Measurements from ENCODE around the gene ADCY9. TPM values are rescaled to one million over a fixed set of nuclear protein-coding genes. Genes with fewer than 3 reads are reported as not detected.

The ADCY9 gene
- total and polyA plus RNA-seq, 3 experiments from 2014 or later, result 1.2 to 9.2 (median 8.2) TPM

DNA sequence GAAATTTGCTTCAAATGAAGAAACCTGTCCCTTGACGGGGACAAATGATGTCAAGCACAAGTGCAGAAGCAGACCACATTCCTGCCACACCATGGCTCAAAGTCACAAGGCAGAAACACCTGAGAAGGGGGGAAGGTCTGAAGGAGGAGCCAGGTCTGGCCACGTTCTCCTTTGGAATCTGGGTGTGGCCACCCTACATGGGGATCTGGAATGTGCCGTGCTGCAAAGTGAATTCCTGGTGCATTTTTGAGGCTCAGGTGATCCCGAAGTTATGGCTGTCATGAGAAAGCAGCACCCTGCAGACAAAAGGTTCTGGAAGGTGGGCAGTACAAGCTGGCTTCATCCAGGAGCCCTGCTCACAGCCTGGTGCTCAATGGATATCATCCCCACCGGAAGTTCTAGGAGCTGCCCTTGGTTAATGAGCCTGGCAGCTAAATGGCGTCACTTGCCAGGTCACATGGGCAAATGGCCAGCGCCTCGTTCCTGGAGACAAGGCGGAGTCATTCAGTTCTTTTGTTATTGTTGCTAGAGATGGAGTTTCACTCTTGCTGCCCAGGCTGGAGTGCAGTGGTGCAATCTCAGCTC is 20.1 kb upstream of the ADCY9 start:
- no peaks in the 10 kb centered on the region for H3K27me3 ChIP-seq (ENCODE audit: insufficient read depth, low read length, poor library complexity, severe bottlenecking)
- Mint-ChIP-seq H3K9me3 (peaks cover 0 to 1% (median 0%) of the 10 kb centered on the region in 5 donors), H3K36me3 (peaks cover 0 to 5% (median 0%) of the 10 kb centered on the region in 3 donors), H3K27ac (no peak overlapping the region), H3K4me3 (no peak overlapping the region), H3K27me3 (peaks cover 12 to 31% of the 10 kb centered on the region in 2 donors), H3K4me1 (peaks cover 0 to 4% (median 0%) of the 10 kb centered on the region in 3 donors)
- POLR2A ChIA-PET, result no interaction called here
- CTCF ChIA-PET, result no interaction called here
- H3K27ac ChIP-seq (ENCODE audit: low read depth, low read length), result no peak overlapping the region
- no peaks in the 10 kb centered on the region for H3K9me3 ChIP-seq (ENCODE audit: low read length)
- DNase-seq, result no peak
- no peaks in the 10 kb centered on the region for H3K36me3 ChIP-seq (ENCODE audit: insufficient read depth, low read length)
- H3K4me1 ChIP-seq (ENCODE audit: insufficient read depth, low read length), result no peaks in the 10 kb centered on the region
- no peak overlapping the region for H3K4me3 ChIP-seq (ENCODE audit: low read length)

- H3K9me3 Mint-ChIP-seq, result peaks cover 0 to 1% (median 0%) of the 10 kb centered on the region in 5 donors
- POLR2A ChIA-PET, result no interaction called here
These were observed 19.3 kb upstream of the ADCY9 start for GRCh38 chr16:4135537-4135936.

DNA sequence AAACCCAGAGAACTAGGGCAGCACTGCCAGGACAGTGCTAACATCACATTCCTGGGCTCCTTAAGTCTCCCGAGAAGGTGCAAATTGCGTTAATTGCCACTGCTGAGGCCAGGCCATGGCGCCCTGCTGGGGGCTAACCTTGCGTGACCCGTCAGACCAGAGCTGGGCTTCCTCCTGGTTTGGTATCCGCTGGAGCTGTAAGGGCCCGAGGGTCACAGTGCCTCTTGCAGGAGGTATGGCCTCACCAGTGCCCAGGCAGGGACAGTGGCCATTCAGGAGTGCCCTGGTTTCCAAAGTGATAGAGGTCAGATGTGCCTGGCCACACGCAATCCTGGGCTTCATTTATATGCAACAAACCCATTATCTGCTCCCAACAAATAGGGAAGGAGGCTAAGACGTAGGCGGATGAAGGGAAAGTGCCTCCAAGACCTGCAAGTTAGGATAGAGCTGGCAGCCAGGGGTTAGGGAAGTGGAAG is 17.7 kb upstream of the ADCY9 start:
- H3K36me3 ChIP-seq (ENCODE audit: insufficient read depth, low read length), result no peaks in the 10 kb centered on the region
- no peak for DNase-seq
- CTCF ChIA-PET, result no interaction called here
- Mint-ChIP-seq H3K27me3 (peaks cover 15 to 40% of the 10 kb centered on the region in 2 donors), H3K36me3 (peaks cover 0 to 5% (median 0%) of the 10 kb centered on the region in 3 donors), H3K4me3 (no peak overlapping the region), H3K27ac (no peak overlapping the region), H3K9me3 (no peaks in the 10 kb centered on the region), H3K4me1 (no peaks in the 10 kb centered on the region)
- POLR2A ChIA-PET, result no interaction called here
- no peaks in the 10 kb centered on the region for H3K4me1 ChIP-seq (ENCODE audit: insufficient read depth, low read length)
- H3K27me3 ChIP-seq (ENCODE audit: insufficient read depth, low read length, poor library complexity, severe bottlenecking), result no peaks in the 10 kb centered on the region
- H3K9me3 ChIP-seq (ENCODE audit: low read length), result no peaks in the 10 kb centered on the region
- no peak overlapping the region for H3K4me3 ChIP-seq (ENCODE audit: low read length)
- no peak overlapping the region for H3K27ac ChIP-seq (ENCODE audit: low read depth, low read length)

More at GRCh38 chr16:4135537-4135936, 19.3 kb upstream of the ADCY9 start:
- Histone ChIP-seq H3K9me3 (ENCODE audit: low read length) (no peaks in the 10 kb centered on the region), H3K36me3 (ENCODE audit: insufficient read depth, low read length) (no peaks in the 10 kb centered on the region), H3K27me3 (ENCODE audit: insufficient read depth, low read length, poor library complexity, severe bottlenecking) (no peaks in the 10 kb centered on the region), H3K4me1 (ENCODE audit: insufficient read depth, low read length) (no peaks in the 10 kb centered on the region), H3K4me3 (ENCODE audit: low read length) (no peak overlapping the region), H3K27ac (ENCODE audit: low read depth, low read length) (no peak overlapping the region)
- CTCF ChIA-PET, result no interaction called here
- Mint-ChIP-seq H3K27me3 (peaks cover 12 to 34% of the 10 kb centered on the region in 2 donors), H3K4me1 (peaks cover 0 to under 1% (median 0%) of the 10 kb centered on the region in 3 donors), H3K4me3 (no peak overlapping the region), H3K36me3 (peaks cover 0 to 5% (median 0%) of the 10 kb centered on the region in 3 donors), H3K27ac (no peak overlapping the region)
- no peak for DNase-seq

- DNase-seq, result no peak
- Mint-ChIP-seq H3K36me3 (peaks cover 0 to 5% (median 0%) of the 10 kb centered on the region in 3 donors), H3K4me3 (peak overlapping the region in 1 of 7 donors; percentile 18), H3K4me1 (no peaks in the 10 kb centered on the region), H3K27me3 (peaks cover 15 to 37% of the 10 kb centered on the region in 2 donors), H3K27ac (no peak overlapping the region), H3K9me3 (no peaks in the 10 kb centered on the region)
- Histone ChIP-seq H3K9me3 (ENCODE audit: low read length) (no peaks in the 10 kb centered on the region), H3K4me1 (ENCODE audit: insufficient read depth, low read length) (no peaks in the 10 kb centered on the region), H3K27me3 (ENCODE audit: insufficient read depth, low read length, poor library complexity, severe bottlenecking) (no peaks in the 10 kb centered on the region), H3K27ac (ENCODE audit: low read depth, low read length) (no peak overlapping the region), H3K36me3 (ENCODE audit: insufficient read depth, low read length) (no peaks in the 10 kb centered on the region), H3K4me3 (ENCODE audit: low read length) (no peak overlapping the region)
- ChIA-PET CTCF (no interaction called here), POLR2A (no interaction called here)
These were observed 15.4 kb upstream of the ADCY9 start for GRCh38 chr16:4131621-4132020.

DNA sequence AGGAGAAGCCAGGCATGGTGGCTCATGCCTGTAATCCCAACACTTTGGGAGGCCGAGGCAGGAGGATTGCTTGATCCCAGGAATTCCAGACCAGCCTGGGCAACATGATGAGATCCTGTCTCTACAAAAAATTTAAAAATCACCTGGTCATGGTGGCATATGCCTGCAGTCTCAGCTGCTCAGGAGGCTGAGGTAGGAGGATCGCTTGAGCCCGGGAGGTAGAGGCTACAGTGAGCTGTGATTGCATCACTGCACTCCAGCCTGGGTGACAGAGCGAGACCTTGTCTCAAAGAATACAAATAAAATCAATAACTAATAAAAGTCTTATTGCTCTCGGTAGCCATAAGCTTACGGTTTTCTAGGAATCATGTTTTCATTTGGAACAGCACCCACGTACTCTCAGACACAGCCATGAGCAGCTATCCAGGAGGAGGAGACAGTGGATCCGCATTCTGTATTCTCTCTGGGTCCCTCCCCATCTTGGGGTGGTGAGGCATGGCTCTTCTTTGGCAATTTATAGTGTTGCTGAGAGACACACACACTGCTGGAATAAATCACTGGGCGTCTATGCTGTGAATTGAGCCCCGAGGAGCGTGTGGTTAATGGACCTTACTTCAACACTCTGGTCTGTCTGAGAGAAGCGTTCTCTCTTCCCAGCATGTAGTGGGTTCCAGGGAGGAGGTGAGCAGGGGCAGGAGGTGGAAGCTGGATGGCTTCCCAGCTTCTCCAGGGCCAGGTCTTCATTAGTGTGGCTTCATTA is 8.5 kb upstream of the ADCY9 start:
- Mint-ChIP-seq H3K4me3 (no peak overlapping the region), H3K27ac (peak overlapping the region in 1 of 8 donors; percentile 51), H3K27me3 (peaks cover 19 to 20% of the 10 kb centered on the region in 2 donors), H3K4me1 (no peaks in the 10 kb centered on the region), H3K36me3 (peaks cover 0 to 5% (median 0%) of the 10 kb centered on the region in 3 donors), H3K9me3 (no peaks in the 10 kb centered on the region)
- CTCF ChIA-PET, result no interaction called here
- Histone ChIP-seq H3K4me1 (ENCODE audit: insufficient read depth, low read length) (no peaks in the 10 kb centered on the region), H3K27ac (ENCODE audit: low read depth, low read length) (no peak overlapping the region), H3K9me3 (ENCODE audit: low read length) (no peaks in the 10 kb centered on the region), H3K4me3 (ENCODE audit: low read length) (no peak overlapping the region), H3K27me3 (ENCODE audit: insufficient read depth, low read length, poor library complexity, severe bottlenecking) (no peaks in the 10 kb centered on the region), H3K36me3 (ENCODE audit: insufficient read depth, low read length) (no peaks in the 10 kb centered on the region)
- no peak for DNase-seq
- POLR2A ChIA-PET, result no interaction called here

DNA sequence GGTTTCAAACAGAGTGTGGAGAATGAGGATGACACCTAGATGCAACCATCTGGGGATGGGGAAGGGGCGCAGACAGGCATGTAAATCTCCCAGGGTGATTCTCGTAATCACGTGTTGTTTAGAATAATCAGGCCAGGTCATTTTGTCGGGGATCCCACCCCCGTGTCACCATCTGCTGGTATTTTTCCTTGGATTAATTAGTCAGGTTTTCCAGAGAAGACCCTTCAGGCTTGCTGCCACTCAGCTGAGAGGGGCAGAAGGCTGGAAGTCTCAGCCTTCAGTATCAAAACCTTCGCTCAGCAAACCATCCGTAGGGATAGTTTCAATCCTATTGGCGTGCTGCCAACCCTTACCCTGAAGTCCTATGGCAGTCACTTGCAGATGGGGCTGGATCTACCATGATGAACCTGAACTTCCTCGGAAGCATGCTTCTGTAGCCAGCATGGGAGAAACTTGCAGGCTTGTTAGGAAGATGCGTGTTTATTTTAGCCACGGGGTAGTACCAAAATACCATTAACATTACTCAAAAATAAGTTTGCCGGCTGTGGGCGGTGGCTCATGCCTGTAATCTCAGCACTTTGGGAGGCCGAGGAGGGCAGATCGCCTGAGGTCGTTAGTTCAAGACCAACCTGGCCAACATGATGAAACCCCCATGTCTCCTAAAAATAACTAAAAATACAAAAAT is 7.5 kb upstream of the ADCY9 start:
- Histone ChIP-seq H3K4me3 (ENCODE audit: low read length) (no peak overlapping the region), H3K4me1 (ENCODE audit: insufficient read depth, low read length) (no peaks in the 10 kb centered on the region), H3K36me3 (ENCODE audit: insufficient read depth, low read length) (no peaks in the 10 kb centered on the region), H3K27me3 (ENCODE audit: insufficient read depth, low read length, poor library complexity, severe bottlenecking) (no peaks in the 10 kb centered on the region), H3K9me3 (ENCODE audit: low read length) (no peaks in the 10 kb centered on the region), H3K27ac (ENCODE audit: low read depth, low read length) (no peak overlapping the region)
- Mint-ChIP-seq H3K9me3 (no peaks in the 10 kb centered on the region), H3K36me3 (no peaks in the 10 kb centered on the region), H3K27me3 (peaks cover 15 to 17% of the 10 kb centered on the region in 2 donors), H3K4me1 (no peaks in the 10 kb centered on the region), H3K27ac (no peak overlapping the region), H3K4me3 (no peak overlapping the region)
- ChIA-PET CTCF (no interaction called here), POLR2A (interaction anchor here (0.6 kb wide), 1 partner anchor 25 kb away, joined by 4 read pairs; no protein-coding TSS in a partner anchor)
- DNase-seq, result no peak

GRCh38 chr16:4120176-4120575 is 3.9 kb upstream of the ADCY9 start:
- POLR2A ChIA-PET, result no interaction called here
- Mint-ChIP-seq H3K4me1 (peaks cover 4 to 9% (median 7%) of the 10 kb centered on the region in 3 donors), H3K36me3 (peaks cover 0 to 1% (median 0%) of the 10 kb centered on the region in 3 donors)

DNA sequence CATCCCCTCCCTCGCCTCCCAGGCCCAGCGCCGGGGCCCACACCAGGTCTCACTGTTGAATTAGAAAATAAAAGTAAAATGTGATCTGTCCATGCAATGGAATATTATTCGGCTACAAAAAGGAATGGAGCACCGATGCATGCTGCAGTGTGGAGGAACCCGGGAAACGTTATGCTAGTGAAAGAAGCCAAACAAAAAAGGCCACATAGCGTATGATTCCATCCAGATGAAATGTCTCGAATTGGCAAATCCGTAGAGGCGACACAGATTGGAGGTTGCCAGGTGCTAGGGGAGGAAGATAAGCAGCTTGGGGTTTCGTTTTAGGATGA is 972 bp upstream of the ADCY9 start:
- Mint-ChIP-seq H3K4me1 (peaks cover 30 to 37% (median 34%) of the 10 kb centered on the region in 3 donors), H3K4me3 (peak overlapping the region; percentile 79 to 91 (median 83)), H3K27me3 (peaks cover 4% of the 10 kb centered on the region in 2 donors), H3K9me3 (no peaks in the 10 kb centered on the region), H3K27ac (peak overlapping the region in 6 of 8 donors; percentile 27 to 86 (median 80)), H3K36me3 (peaks cover 0 to 1% (median 0%) of the 10 kb centered on the region in 3 donors)
- Histone ChIP-seq H3K27ac (ENCODE audit: low read depth, low read length) (peak overlapping the region; percentile 18), H3K9me3 (ENCODE audit: low read length) (no peaks in the 10 kb centered on the region), H3K4me3 (ENCODE audit: low read length) (peak overlapping the region; percentile 56), H3K4me1 (ENCODE audit: insufficient read depth, low read length) (peaks cover 26% of the 10 kb centered on the region), H3K36me3 (ENCODE audit: insufficient read depth, low read length) (no peaks in the 10 kb centered on the region), H3K27me3 (ENCODE audit: insufficient read depth, low read length, poor library complexity, severe bottlenecking) (no peaks in the 10 kb centered on the region)
- CTCF ChIA-PET, result interaction anchor here (1.1 kb wide), 1 partner anchor 137 kb away, joined by 5 read pairs; no protein-coding TSS in a partner anchor
- DNase-seq, result no peak
- POLR2A ChIA-PET, result no interaction called here

More at GRCh38 chr16:4120176-4120575, 3.9 kb upstream of the ADCY9 start:
- H3K27me3 Mint-ChIP-seq, result peaks cover 12 to 15% of the 10 kb centered on the region in 2 donors
- peaks cover 8% of the 10 kb centered on the region for H3K4me1 ChIP-seq (ENCODE audit: insufficient read depth, low read length)
- H3K27ac Mint-ChIP-seq, result no peak overlapping the region
- CTCF ChIA-PET, result no interaction called here
- H3K9me3 Mint-ChIP-seq, result no peaks in the 10 kb centered on the region
- H3K4me3 ChIP-seq (ENCODE audit: low read length), result no peak overlapping the region
- H3K27me3 ChIP-seq (ENCODE audit: insufficient read depth, low read length, poor library complexity, severe bottlenecking), result no peaks in the 10 kb centered on the region
- no peak overlapping the region for H3K27ac ChIP-seq (ENCODE audit: low read depth, low read length)
- no peaks in the 10 kb centered on the region for H3K36me3 ChIP-seq (ENCODE audit: insufficient read depth, low read length)
- DNase-seq, result no peak
- H3K9me3 ChIP-seq (ENCODE audit: low read length), result no peaks in the 10 kb centered on the region
- no peak overlapping the region for H3K4me3 Mint-ChIP-seq

All from CD8-positive, alpha-beta memory T cell (primary cell).